B cell (primary cell): ENCODE data around the gene CCDC34. TPM values are rescaled to one million over a fixed set of nuclear protein-coding genes. Genes with fewer than 3 reads are reported as not detected.

Source experiments
- ATAC-seq: fragments of 200-7000 bp; cut with Tn5 transposase; one replicate; pipeline ENCODE4 v1.10.0; 2021; ENCODE audit warnings: low read depth, mild to moderate bottlenecking, moderate number of reproducible peaks, moderate library complexity
- CTCF ChIA-PET: fragments of 350-600 bp; sonication (Branson Sonifier 250); formaldehyde crosslinking; loops from one replicate; lab custom pipeline; 2021; ENCODE audit warnings: antibody characterized with exemption, inconsistent platforms; lab: Charles Lee
- POLR2A ChIA-PET: fragments of 350-600 bp; sonication (Branson Sonifier 250); formaldehyde crosslinking; loops from one replicate; lab custom pipeline; 2021; ENCODE audit warnings: antibody characterized with exemption; lab: Charles Lee
- DNase-seq: peaks from one replicate; pipeline ENCODE4 v3.0.0; 2013
- H2AFZ ChIP-seq: 2 replicates; pipeline ENCODE4 v1.6.1; 2012; ENCODE audit warnings: mild to moderate bottlenecking, low read depth, low read length; ENCODE audit not compliant: insufficient read depth, poor library complexity, severe bottlenecking
- H3K27ac ChIP-seq, 2 donors: 1 replicate in 1 of 2; 2 replicates in 1 of 2; pipeline ENCODE4 v1.5.1; 2012 to 2013; ENCODE audit warnings: low read length in 2 of 2, mild to moderate bottlenecking in 2 of 2, moderate library complexity in 1 of 2
- H3K27me3 ChIP-seq, 4 experiments: fragments of 200-600 bp in 1 of 4; sonication (generic) in 1 of 4; replicated peaks in 1 of 4; 1 replicate in 2 of 4; 2 replicates in 2 of 4; pipeline versions ENCODE4 v1.6.1 to v1.7.0; 2013 to 2016; ENCODE audit warnings: low read length in 3 of 4, mild to moderate bottlenecking in 2 of 4, mixed read lengths in 1 of 4, moderate library complexity in 1 of 4; ENCODE audit not compliant: insufficient read depth in 4 of 4, control insufficient read depth in 3 of 4; ENCODE audit errors: control extremely low read depth in 1 of 4
- H3K36me3 ChIP-seq, 2 experiments: replicated peaks in 1 of 2; 1 replicate in 1 of 2; 2 replicates in 1 of 2; pipeline versions ENCODE4 v1.6.1 to v1.7.1; 2013; ENCODE audit warnings: low read length in 1 of 2; ENCODE audit not compliant: insufficient read depth in 2 of 2, control insufficient read depth in 1 of 2; ENCODE audit errors: control extremely low read depth in 1 of 2, extremely low read depth in 1 of 2
- H3K4me1 ChIP-seq, 2 donors: fragments of 200-600 bp in 1 of 2; sonication (generic) in 1 of 2; 1 replicate in 1 of 2; 2 replicates in 1 of 2; pipeline versions ENCODE4 v1.5.1 to v1.6.1; 2013 to 2017; ENCODE audit warnings: low read length in 2 of 2; ENCODE audit not compliant: control insufficient read depth in 2 of 2, insufficient read depth in 2 of 2
- H3K4me2 ChIP-seq: replicated peaks from 2 replicates; pipeline ENCODE3; 2012; ENCODE audit warnings: mild to moderate bottlenecking, low read depth, low read length; ENCODE audit not compliant: poor library complexity, severe bottlenecking
- H3K4me3 ChIP-seq, 5 experiments: fragments of 200-600 bp in 1 of 5; sonication (generic) in 1 of 5; 1 replicate in 3 of 5; 2 replicates in 2 of 5; pipeline versions ENCODE4 v1.5.1 to v1.7.0; 2011 to 2016; ENCODE audit warnings: low read length in 4 of 5, mild to moderate bottlenecking in 4 of 5, low read depth in 2 of 5, control low read depth in 1 of 5, moderate library complexity in 1 of 5; ENCODE audit not compliant: insufficient read depth in 1 of 5; ENCODE audit errors: control extremely low read depth in 1 of 5, extremely low read depth in 1 of 5
- H3K79me2 ChIP-seq: fragments of 200-600 bp; sonication (generic); one replicate; pipeline ENCODE4 v1.6.0; 2016; ENCODE audit warnings: low read length; ENCODE audit not compliant: control insufficient read depth, insufficient read depth
- H3K9ac ChIP-seq: fragments of 200-600 bp; sonication (generic); 2 replicates; pipeline ENCODE4 v1.6.1; 2017; ENCODE audit warnings: mild to moderate bottlenecking, low read length, moderate library complexity
- H3K9me3 ChIP-seq, 3 donors: one replicate each; pipeline versions ENCODE4 v1.6.1 to v1.7.1; 2013; ENCODE audit warnings: low read length in 2 of 3; ENCODE audit not compliant: control insufficient read depth in 2 of 3, insufficient read depth in 1 of 3; ENCODE audit errors: control extremely low read depth in 1 of 3
- H4K20me1 ChIP-seq: 2 replicates; pipeline ENCODE4 v1.6.0; 2012; ENCODE audit warnings: mild to moderate bottlenecking, low read length; ENCODE audit not compliant: insufficient read depth, control insufficient read depth, poor library complexity, severe bottlenecking
- H3K27ac Mint-ChIP-seq: one replicate; pipeline ENCODE4 v1.8.0; 2021; ENCODE audit warnings: mixed read lengths
- H3K27me3 Mint-ChIP-seq: one replicate; pipeline ENCODE4 v1.8.0; 2021; ENCODE audit warnings: mixed read lengths
- H3K4me1 Mint-ChIP-seq: one replicate; pipeline ENCODE4 v1.8.0; 2021; ENCODE audit warnings: mixed read lengths
- H3K4me3 Mint-ChIP-seq: one replicate; pipeline ENCODE4 v1.8.0; 2021; ENCODE audit warnings: mixed read lengths
- H3K9me3 Mint-ChIP-seq: one replicate; pipeline ENCODE4 v1.8.0; 2022; ENCODE audit warnings: mixed read lengths; ENCODE audit not compliant: insufficient read depth
- EZH2 ChIP-seq: IDR thresholded peaks from 2 replicates; pipeline ENCODE4 v1.6.1; 2012; ENCODE audit warnings: borderline replicate concordance, low read depth, mild to moderate bottlenecking, moderate library complexity, low read length; ENCODE audit not compliant: insufficient read depth, poor library complexity, severe bottlenecking
- WGBS: methylation state at CpG from one replicate; pipeline ENCODE4 v1.1.5; 2013; ENCODE audit warnings: missing lambda C conversion rate; ENCODE audit not compliant: insufficient coverage; 5-methylcytosine and 5-hydroxymethylcytosine counted together
- intact Hi-C: fragments of 100-400 bp; cut with micrococcal nuclease; formaldehyde crosslinking; loops from one replicate; pipeline ENCODE4 v1.10.0; 2022
- polyA plus RNA-seq: library from polyadenylated mRNA; depleted of rRNA; stranded (reverse); fragments of >200 nt; gene quantifications from 2 replicates; pipeline ENCODE4 v1.2.3, GENCODE V29; 2012
- total RNA-seq, 2 donors: library from RNA; stranded (reverse); fragments of 120-200 nt in 1 of 2; gene quantifications; 1 replicate in 1 of 2; 2 replicates in 1 of 2; pipeline versions ENCODE4 v1.2.3 to v1.2.4, GENCODE V29; 2013 to 2022
- TF ChIP-seq, protein P1 (sequence below): fragments of 200-600 bp; IDR thresholded peaks from one replicate; pipeline ENCODE4 v1.8.0; 2022; ENCODE audit warnings: antibody characterized with exemption, mild to moderate bottlenecking

CCDC34 gene
- total and polyA plus RNA-seq, 2 donors (not counting 1 experiment from before 2014, with no cell fraction given), result 0.94 to 4.1 TPM

- Mint-ChIP-seq H3K4me3 (no peak overlapping the region), H3K4me1 (no peaks in the 10 kb centered on the region), H3K27me3 (peaks cover 4% of the 10 kb centered on the region), H3K27ac (no peak overlapping the region), H3K9me3 (no peaks in the 10 kb centered on the region)
- H3K9me3 ChIP-seq, result no peaks in the 10 kb centered on the region
- TF ChIP-seq, protein P1, sequence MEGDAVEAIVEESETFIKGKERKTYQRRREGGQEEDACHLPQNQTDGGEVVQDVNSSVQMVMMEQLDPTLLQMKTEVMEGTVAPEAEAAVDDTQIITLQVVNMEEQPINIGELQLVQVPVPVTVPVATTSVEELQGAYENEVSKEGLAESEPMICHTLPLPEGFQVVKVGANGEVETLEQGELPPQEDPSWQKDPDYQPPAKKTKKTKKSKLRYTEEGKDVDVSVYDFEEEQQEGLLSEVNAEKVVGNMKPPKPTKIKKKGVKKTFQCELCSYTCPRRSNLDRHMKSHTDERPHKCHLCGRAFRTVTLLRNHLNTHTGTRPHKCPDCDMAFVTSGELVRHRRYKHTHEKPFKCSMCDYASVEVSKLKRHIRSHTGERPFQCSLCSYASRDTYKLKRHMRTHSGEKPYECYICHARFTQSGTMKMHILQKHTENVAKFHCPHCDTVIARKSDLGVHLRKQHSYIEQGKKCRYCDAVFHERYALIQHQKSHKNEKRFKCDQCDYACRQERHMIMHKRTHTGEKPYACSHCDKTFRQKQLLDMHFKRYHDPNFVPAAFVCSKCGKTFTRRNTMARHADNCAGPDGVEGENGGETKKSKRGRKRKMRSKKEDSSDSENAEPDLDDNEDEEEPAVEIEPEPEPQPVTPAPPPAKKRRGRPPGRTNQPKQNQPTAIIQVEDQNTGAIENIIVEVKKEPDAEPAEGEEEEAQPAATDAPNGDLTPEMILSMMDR, result no peak
- no peak for TF ChIP-seq EZH2
- no peaks in the 10 kb centered on the region for H3K79me2 ChIP-seq
- CTCF ChIA-PET, result no interaction called here
- DNase-seq (no peak), ATAC-seq (no peak)
- H3K27me3 ChIP-seq, result no peaks in the 10 kb centered on the region
- no peak overlapping the region for H3K4me3 ChIP-seq
- no peak overlapping the region for H3K27ac ChIP-seq
- no peak overlapping the region for H3K4me2 ChIP-seq
- H3K36me3 ChIP-seq, result no peaks in the 10 kb centered on the region
- intact Hi-C loops, result no loop called here
- POLR2A ChIA-PET, result no interaction called here
- no peak overlapping the region for H3K9ac ChIP-seq
- no peaks in the 10 kb centered on the region for H4K20me1 ChIP-seq
- no peaks in the 10 kb centered on the region for H3K4me1 ChIP-seq
- no peak overlapping the region for H2AFZ ChIP-seq
Observed at GRCh38 chr11:27409049-27409448, 46.0 kb upstream of the CCDC34 start.

GRCh38 chr11:27408246-27408800 lies 45.3 kb upstream of the CCDC34 start:
- H3K36me3 ChIP-seq, result no peaks in the 10 kb centered on the region
- H3K4me3 Mint-ChIP-seq, result no peak overlapping the region
- no peak overlapping the region for H3K9ac ChIP-seq
- H3K4me3 ChIP-seq, result no peak overlapping the region
- no peaks in the 10 kb centered on the region for H3K4me1 ChIP-seq
- H4K20me1 ChIP-seq, result no peaks in the 10 kb centered on the region
- no peak overlapping the region for H3K4me2 ChIP-seq
- 88% methylated on average over 2 of the region's 2 CpGs for WGBS
- TF ChIP-seq EZH2, result no peak
- TF ChIP-seq, protein P1, result no peak
- no peaks in the 10 kb centered on the region for H3K79me2 ChIP-seq
- DNase-seq (no peak), ATAC-seq (no peak)
- no peak overlapping the region for H2AFZ ChIP-seq
- intact Hi-C loops, result no loop called here
- no peaks in the 10 kb centered on the region for H3K27me3 ChIP-seq
- ChIA-PET CTCF (no interaction called here), POLR2A (no interaction called here)
- H3K27ac Mint-ChIP-seq, result no peak overlapping the region
- no peak overlapping the region for H3K27ac ChIP-seq
- no peaks in the 10 kb centered on the region for H3K4me1 Mint-ChIP-seq
- no peaks in the 10 kb centered on the region for H3K9me3 Mint-ChIP-seq
- peaks cover 4% of the 10 kb centered on the region for H3K27me3 Mint-ChIP-seq
- H3K9me3 ChIP-seq, result no peaks in the 10 kb centered on the region
